HG02678 (cell line): ENCODE results near the gene TTC33.
"Not testable (repeated sequence)": the region's sequence is repeated elsewhere in the genome, so short reads cannot be mapped to it uniquely, and the experiment has no call there.

ENCODE experiments used
- ATAC-seq: cut with Tn5 transposase; IDR thresholded peaks from one replicate; pipeline ENCODE4 v1.9.1; 2021; ENCODE audit warnings: mild to moderate bottlenecking, moderate library complexity; ENCODE audit not compliant: unreplicated experiment

Gene TTC33

DNA sequence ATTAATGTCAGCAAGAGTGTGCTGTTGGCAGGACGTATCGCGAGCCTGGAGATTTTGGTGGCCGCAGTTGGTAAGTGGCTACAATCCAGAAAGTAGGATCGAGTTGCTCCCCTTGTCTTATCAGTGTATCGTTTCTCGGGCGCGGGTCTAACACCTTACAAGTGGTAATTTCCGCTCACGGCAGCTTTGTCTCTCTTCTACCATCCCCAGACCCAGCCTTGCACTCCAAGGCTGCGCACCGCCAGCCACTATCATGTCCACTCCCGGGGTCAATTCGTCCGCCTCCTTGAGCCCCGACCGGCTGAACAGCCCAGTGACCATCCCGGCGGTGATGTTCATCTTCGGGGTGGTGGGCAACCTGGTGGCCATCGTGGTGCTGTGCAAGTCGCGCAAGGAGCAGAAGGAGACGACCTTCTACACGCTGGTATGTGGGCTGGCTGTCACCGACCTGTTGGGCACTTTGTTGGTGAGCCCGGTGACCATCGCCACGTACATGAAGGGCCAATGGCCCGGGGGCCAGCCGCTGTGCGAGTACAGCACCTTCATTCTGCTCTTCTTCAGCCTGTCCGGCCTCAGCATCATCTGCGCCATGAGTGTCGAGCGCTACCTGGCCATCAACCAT, 74.9 kb downstream of the TTC33 start:
- ATAC-seq, result no peak

DNA sequence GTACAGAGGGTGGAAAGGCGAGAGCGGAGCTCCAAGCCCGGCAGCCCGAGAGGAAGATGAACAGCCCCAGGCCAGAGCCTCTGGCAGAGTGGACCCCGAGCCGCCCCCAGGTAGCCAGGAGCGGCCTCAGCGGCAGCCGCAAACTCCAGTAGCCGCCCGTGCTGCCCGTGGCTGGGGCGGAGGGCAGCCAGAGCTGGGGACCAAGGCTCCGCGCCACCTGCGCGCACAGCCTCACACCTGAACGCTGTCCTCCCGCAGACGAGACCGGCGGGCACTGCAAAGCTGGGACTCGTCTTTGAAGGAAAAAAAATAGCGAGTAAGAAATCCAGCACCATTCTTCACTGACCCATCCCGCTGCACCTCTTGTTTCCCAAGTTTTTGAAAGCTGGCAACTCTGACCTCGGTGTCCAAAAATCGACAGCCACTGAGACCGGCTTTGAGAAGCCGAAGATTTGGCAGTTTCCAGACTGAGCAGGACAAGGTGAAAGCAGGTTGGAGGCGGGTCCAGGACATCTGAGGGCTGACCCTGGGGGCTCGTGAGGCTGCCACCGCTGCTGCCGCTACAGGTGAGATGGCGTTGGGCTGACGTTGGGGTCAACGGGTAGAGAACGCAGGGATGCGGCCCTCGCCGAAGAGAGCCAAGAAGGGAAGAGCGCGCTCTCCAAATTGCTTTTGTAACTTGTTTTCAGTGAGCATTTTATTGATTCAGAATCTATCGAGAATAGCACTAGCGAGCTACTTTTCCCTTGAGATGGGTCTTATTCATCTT, 75.7 kb downstream of the TTC33 start, which contains the start of gene PTGER4:
Gene PTGER4, plus strand, starts transcription at position 3 of the 769 bp plus-strand sequence. CDS start 1,079 bp downstream, outside the sequence.
- ATAC-seq, result peak; percentile 33

DNA sequence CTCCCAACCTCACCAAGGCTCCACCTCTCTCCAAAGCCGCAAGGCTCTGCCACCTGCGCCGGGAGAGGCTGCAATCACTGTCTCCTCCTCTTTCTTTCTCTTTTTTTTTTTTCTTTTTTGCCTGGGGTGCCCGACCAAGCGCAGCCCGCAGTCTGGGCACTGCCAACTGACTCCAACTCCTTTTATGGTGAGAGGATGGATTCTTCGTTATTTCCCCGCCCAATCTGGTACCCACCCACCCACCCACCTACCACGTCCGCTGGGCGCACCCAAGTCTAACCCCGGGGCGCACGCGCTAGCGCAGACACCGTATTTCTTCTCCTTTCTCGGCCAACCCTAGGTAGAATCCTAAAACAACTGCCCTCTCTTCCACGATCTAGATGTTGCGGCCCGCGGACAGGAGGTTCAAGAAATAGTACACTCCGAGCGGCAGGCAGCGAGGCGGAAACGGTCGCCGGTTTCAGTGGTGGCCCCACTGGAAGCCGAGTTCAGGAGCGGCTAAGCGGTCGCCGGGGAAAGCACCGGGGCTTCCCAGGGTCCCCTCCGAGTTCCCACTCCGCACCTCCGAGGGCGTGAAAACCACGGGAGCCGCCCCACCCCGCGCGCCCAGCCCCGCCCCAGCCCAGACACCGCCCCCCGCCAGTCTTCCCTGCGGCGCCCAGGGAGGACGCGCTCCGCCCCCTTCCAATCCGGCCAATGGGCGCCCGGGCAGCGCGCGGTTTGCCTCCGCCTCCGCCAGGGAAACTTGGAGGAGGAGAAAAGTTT, 76.4 kb downstream of the TTC33 start:
- peak; percentile 73 for ATAC-seq

DNA sequence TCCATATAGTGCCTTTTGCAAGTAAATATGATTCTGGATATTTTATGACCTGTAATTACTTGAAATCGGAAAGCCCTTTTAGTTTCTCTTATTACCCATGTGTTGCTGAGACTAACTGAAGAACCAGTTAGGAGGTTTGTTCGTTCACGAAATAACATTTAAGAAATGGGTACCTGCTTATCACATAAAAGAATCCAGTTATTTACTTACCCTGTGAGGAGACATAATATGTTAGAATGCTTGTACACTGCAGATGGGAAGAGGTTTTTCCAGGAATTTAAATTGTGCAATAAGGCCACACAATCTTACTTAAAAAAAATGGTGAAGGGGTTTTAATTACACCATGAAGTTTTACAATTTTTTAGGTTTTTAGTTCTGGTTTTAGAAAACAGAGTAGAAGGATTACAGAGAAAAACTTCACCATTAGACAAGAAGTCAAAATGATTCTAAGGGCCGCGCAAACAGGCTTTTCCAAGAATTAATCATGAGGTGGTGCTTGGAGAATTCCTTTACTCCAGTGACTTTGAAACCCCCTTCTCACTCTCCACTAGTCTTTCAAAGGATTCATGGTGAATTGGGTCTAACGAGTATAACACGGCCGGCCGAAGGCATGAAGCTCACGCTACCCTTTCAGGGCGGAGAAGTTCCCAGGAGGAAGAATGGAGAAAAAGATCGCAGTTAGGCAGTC, 77.2 kb downstream of the TTC33 start:
- no peak for ATAC-seq

DNA sequence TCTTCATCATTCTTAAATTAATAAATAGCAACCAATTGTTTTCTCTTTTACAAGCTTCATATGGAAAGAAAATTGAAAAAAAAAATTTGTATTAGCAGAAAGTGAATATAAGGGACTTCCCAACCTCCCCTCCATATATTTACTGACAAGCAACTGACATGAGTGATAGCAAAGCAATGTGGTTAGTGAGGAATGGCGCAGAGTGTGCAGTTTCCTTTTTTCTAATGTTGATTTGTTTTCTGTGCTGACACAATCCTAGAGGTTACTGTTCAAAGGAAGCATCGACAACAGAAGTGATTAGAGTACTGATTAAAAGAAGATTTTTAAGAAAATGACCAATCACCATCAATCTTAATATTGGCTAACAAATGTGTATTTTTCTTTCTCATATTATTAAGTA, 77.7 kb downstream of the TTC33 start:
- ATAC-seq, result no peak

GRCh38 chr5:40677456-40677855, 78.3 kb downstream of the TTC33 start:
- ATAC-seq, result no peak

DNA sequence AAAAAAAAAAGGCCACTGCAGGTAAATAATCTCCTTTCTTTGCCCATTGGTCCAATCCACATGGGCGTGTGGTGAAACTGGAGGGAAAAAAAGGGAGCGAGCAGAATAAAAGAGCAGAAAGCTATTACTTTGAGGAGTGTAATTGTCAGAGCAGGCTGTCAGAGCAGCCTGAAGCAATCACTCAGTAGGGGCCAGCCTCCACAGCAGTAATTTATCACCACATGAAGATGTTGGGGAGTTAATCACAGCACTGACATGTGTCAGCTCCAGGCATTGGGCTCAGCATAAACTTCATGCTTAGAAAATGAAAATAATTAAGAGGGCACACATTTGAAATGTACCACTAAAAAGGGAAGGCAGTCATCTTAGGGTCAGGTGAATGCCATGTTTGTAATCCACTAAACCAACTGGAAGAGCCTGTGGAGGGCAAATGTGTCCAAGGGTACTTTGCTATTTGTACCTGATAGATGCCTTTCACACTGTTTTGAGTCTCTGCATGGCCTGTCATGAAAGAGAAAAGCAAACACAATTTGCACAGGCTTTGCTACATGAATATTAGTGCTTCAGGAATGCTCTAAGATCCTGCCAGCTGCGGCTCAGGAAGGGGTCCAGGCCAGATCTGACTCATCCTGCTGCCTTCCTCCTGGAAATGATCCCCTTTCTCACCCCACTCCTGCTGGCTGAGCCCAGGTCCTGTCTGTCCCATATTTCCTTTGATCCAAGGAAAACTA, 79.0 kb downstream of the TTC33 start:
- no peak for ATAC-seq

- no peak for ATAC-seq
Observed at GRCh38 chr5:40675396-40676133, 80.2 kb downstream of the TTC33 start.

DNA sequence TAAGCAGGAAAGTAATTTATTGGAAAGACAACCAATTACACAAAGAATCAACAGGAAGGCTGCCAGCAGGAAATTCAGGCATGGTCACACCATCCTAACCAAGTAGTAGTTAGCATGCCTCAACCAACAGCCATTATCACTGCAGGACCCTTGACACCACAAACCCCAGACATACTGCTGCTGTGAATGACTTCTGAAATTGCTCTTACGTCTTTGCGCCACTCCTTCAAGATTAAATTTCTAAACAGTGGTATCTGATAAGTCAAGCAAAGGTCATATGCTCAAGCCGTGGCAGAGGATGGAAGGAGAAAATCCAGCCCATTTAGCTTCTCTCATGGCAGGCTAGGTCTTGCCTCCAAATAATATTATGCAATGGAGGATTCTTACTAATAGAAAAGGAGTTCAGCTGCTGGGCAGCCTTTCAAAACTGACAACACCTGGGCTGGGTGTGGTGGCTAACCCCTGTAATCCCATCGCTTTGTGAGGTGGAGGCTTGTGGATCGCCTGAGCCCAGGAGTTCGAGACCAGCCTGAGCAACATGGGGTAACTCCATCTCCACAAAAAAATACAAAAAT, 81.0 kb downstream of the TTC33 start:
- ATAC-seq, result no peak

- no peak for ATAC-seq
Observed at GRCh38 chr5:40672425-40672824, 83.3 kb downstream of the TTC33 start.

- no peak for ATAC-seq
Observed at GRCh38 chr5:40669606-40670390, 86.0 kb downstream of the TTC33 start.

DNA sequence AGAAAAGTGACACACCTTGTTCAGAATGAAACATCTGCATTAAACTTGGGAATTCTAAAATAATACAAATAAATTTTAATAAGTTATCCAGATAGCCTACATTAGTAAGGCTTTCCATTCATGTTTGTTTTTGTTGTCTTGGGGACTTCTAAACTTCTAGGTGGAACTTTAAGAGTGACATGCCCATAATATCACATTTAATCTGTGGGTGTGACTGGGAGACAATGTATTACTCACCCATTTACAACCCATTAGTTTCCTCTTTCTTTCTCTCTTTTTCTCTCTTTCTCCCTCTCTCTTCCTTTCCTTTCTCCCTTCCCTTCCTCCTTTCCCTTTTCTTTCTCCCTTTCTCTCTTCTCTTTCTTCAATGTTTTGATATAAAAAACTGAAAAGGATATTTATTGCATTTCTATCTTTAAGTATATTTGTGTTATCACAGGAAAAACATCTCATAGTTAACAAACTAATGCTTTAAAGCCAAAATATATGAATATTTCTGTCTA, 88.5 kb downstream of the TTC33 start:
- no peak for ATAC-seq

DNA sequence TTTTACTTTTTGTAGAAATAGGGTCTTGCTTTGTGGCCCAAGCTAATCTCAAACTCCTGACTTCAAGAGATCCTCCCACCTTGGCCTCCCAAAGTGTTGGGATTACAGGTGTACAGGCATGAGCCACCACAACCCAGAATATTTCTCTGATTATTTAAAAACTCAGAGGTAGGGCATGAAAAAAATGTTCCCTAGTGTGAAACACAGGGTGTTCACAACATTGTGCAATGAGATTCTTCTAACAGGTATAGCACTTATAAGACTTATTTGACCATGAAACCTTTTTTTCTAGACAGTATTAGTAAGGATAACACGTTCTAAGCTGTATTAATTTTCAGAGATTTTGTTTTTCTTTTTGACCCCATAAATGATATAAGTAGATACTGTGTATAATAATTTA, 89.1 kb downstream of the TTC33 start:
- ATAC-seq, result no peak

GRCh38 chr5:40665635-40666298, 90.0 kb downstream of the TTC33 start:
- ATAC-seq, result no peak

- ATAC-seq, result no peak
Observed at GRCh38 chr5:40660751-40661150, 95.0 kb downstream of the TTC33 start.

- ATAC-seq, result no peak
Observed at GRCh38 chr5:40656766-40657165, 99.0 kb downstream of the TTC33 start.

DNA sequence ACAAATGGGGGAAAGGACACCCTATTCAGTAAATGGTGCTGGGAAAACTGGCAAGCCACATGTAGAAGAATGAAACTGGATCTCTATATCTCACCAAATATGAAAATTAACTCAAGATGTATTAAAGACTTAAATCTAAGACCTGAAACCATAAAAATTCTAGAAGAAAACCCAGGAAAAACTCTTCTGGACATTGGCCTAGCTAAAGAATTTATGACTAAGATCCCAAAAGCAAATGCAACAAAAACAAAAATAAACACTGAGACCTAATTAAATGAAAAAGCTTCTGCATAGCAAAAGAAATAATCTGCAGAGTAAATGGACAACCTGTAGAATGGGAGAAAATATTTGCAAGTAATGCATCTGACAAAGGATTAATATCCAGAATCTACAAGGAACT, 99.7 kb downstream of the TTC33 start:
- not testable (repeated sequence) for ATAC-seq

DNA sequence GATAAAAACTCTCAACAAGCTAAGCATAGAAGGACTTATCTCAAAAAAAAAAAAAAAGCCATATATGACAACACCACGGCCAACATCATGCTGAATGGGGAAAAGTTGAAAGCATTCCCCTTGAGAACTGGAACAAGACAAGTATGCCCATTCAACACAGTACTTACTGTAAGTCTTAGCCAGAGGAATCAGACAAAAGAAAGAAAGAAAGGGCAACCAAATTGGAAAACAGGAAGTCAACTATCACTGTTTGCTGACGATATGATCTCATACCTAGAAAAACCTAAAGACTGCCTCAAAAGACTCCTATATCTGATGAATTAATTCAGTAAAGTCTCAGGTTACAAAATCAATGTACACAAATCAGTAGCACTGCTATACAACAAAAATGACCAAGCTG, 100.6 kb downstream of the TTC33 start:
- ATAC-seq, result no peak
